SJSA1 (cell line): ENCODE measurements around the gene CPM. TPM values are rescaled to one million over a fixed set of nuclear protein-coding genes. Genes with fewer than 3 reads are reported as not detected.

Source experiments
- DNase-seq, 2 experiments: peaks; one replicate each; pipeline ENCODE4 v3.0.0-alpha.2; 2015 to 2020; ENCODE audit warnings: low spot score in 2 of 2, low read depth in 1 of 2
- H3K27ac ChIP-seq: fragments of 250-450 bp; sonication (Bioruptor Pico); 2 replicates; pipeline ENCODE4 v1.5.1; 2020; ENCODE audit warnings: mild to moderate bottlenecking, moderate library complexity
- H3K27me3 ChIP-seq: fragments of 250-450 bp; sonication (Bioruptor Pico); replicated peaks from 2 replicates; pipeline ENCODE4 v1.5.1; 2020; ENCODE audit warnings: mild to moderate bottlenecking, moderate library complexity
- H3K36me3 ChIP-seq: fragments of 250-450 bp; sonication (Bioruptor Pico); 2 replicates; pipeline ENCODE4 v1.5.1; 2020; ENCODE audit warnings: mild to moderate bottlenecking
- H3K4me1 ChIP-seq: fragments of 250-450 bp; sonication (Bioruptor Pico); replicated peaks from 2 replicates; pipeline ENCODE4 v1.6.1; 2021; ENCODE audit warnings: mild to moderate bottlenecking
- H3K4me3 ChIP-seq: fragments of 250-450 bp; sonication (Bioruptor Pico); 2 replicates; pipeline ENCODE4 v1.5.1; 2020; ENCODE audit warnings: mild to moderate bottlenecking
- H3K9me3 ChIP-seq: fragments of 250-450 bp; sonication (Bioruptor Pico); replicated peaks from 2 replicates; pipeline ENCODE4 v1.5.1; 2020; ENCODE audit warnings: mild to moderate bottlenecking
- total RNA-seq: library from RNA; depleted of rRNA; stranded (reverse); fragments of >200 nt; shearing (Covaris generic); gene quantifications from 2 replicates; pipeline ENCODE4 v1.2.3, GENCODE V29; 2014

Gene CPM
- total RNA-seq, 1 experiment from 2014 or later = 72.6 TPM

DNA sequence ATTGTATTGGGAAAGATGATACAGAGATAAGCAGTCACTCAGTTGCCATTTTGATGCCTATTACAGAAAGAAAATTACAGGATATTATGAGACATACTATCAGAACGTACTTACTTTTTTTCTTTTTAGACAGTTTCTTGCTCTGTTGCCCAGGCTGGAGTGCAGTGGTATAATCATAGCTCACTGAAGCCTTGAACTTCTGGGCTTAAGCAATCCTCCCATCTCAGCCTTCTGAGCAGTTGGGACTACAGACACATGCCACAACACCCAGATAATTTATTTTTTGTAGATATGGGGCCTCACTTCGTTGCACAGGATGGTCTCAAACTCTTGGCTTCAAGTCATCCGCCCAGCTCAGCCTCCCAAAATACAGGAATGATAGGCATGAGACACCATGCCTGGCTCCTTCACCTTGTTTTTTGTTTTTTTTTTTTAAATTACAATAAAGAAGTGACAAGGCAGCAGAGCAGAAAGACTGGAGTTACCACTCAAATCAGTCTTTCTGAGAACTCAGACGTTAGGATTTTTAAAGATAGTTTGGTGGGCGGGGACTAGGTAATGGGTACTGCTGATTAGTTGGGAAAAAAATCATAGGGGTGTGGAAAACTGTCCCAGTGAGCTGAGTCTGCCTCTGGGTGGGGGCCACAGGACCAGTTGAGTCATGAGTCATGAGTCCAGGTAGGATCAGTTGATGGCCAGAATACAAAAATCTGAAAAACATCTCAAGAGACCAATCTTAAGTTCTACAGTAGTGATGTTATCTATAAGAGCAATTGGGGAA lies 11.5 kb upstream of the CPM start:
- H3K4me3 ChIP-seq = no peak overlapping the region
- no peak for DNase-seq
- H3K4me1 ChIP-seq = no peaks in the 10 kb centered on the region
- no peaks in the 10 kb centered on the region for H3K27me3 ChIP-seq
- no peak overlapping the region for H3K27ac ChIP-seq
- H3K36me3 ChIP-seq = no peaks in the 10 kb centered on the region
- H3K9me3 ChIP-seq = no peaks in the 10 kb centered on the region

DNA sequence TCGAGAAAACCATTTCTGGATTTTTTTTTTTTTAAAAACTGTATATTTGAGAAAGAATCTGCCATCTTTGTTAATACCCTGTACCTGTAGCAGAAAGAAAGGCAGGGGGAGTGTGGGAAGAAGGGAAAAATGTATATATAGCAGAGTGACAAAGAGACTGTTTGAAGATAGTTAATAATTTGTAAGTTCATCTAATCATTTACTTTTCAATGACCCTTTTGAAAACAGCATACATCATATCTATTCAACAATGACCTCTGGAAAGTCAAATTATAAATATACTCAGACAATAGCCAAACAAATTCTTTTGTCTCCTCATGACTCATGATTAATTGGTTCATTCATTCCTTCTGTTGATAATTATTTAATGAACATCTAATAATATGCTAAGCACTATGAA lies 10.9 kb upstream of the CPM start:
- no peaks in the 10 kb centered on the region for H3K4me1 ChIP-seq
- H3K9me3 ChIP-seq = no peaks in the 10 kb centered on the region
- H3K27me3 ChIP-seq = no peaks in the 10 kb centered on the region
- no peaks in the 10 kb centered on the region for H3K36me3 ChIP-seq
- H3K27ac ChIP-seq = no peak overlapping the region
- no peak overlapping the region for H3K4me3 ChIP-seq
- no peak for DNase-seq

DNA sequence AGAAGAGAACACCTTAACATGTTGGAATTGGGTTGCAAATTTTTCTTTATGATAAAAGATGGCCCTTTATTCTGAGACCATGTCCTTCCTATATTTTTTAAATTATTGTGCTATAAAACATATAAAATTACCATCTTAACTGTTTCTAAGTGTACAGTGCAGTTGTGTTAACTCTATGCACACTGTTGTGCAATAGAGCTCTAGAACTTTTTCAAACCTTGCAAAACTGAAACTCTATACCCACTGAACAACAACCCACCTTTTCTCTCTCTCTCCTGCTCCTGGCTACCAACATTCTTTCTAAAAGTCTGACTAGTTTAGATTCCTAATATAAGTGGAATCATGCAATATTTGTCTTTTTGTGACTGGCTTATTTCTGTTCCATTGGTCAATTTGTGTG lies 7.8 kb upstream of the CPM start:
- no peaks in the 10 kb centered on the region; the same call in 1 of the 2 replicates for H3K27me3 ChIP-seq
- H3K4me1 ChIP-seq = no peaks in the 10 kb centered on the region
- no peak overlapping the region for H3K27ac ChIP-seq
- no peaks in the 10 kb centered on the region for H3K36me3 ChIP-seq
- H3K9me3 ChIP-seq = no peaks in the 10 kb centered on the region
- DNase-seq = no peak
- no peak overlapping the region for H3K4me3 ChIP-seq

DNA sequence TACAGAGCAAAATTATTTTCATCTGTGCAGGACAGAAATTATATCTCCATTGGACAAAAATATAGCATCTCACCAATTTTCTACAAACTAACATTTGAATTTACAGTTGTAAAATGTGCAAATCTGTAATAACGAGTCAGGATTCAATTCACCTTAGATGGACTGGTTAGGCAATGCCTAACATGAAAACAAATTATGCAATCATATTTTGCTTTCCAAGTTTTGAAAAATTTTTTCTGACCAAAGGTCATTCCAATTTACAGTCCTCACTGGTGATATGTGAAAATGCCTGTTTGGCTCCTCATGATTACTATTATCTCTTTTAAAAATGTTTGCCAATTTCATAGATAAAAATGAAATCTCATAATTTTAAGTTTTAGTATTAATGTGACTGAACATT lies 6.5 kb upstream of the CPM start:
- H3K27ac ChIP-seq = no peak overlapping the region
- H3K4me1 ChIP-seq = no peaks in the 10 kb centered on the region
- H3K27me3 ChIP-seq = no peaks in the 10 kb centered on the region; the same call in 1 of the 2 replicates
- DNase-seq = no peak
- H3K4me3 ChIP-seq = no peak overlapping the region
- H3K36me3 ChIP-seq = no peaks in the 10 kb centered on the region
- H3K9me3 ChIP-seq = no peaks in the 10 kb centered on the region

DNA sequence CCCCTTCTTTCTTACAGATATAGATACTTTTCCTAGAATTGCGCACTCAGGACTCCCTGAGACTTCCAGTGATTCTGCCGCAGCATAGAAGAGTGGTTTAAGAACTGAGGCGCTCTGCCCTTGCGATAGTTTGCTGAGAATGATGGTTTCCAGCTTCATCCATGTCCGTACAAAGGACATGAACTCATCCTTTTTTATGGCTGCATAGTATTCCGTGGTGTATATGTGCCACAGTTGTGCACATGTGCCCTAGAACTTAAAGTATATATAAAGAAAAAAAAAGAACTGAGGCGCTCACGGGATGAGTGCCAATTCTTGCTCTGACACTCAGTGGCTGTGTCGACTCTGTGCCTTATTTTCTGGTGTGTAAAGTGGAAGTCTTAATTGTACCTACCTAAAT lies 1.4 kb upstream of the CPM start:
- no peak overlapping the region for H3K4me3 ChIP-seq
- H3K27ac ChIP-seq = no peak overlapping the region
- peaks cover 3% of the 10 kb centered on the region; the same call in 1 of the 2 replicates for H3K36me3 ChIP-seq
- no peaks in the 10 kb centered on the region for H3K9me3 ChIP-seq
- peaks cover 20% of the 10 kb centered on the region for H3K4me1 ChIP-seq
- no peak for DNase-seq
- H3K27me3 ChIP-seq = no peaks in the 10 kb centered on the region; the same call in 1 of the 2 replicates

DNA sequence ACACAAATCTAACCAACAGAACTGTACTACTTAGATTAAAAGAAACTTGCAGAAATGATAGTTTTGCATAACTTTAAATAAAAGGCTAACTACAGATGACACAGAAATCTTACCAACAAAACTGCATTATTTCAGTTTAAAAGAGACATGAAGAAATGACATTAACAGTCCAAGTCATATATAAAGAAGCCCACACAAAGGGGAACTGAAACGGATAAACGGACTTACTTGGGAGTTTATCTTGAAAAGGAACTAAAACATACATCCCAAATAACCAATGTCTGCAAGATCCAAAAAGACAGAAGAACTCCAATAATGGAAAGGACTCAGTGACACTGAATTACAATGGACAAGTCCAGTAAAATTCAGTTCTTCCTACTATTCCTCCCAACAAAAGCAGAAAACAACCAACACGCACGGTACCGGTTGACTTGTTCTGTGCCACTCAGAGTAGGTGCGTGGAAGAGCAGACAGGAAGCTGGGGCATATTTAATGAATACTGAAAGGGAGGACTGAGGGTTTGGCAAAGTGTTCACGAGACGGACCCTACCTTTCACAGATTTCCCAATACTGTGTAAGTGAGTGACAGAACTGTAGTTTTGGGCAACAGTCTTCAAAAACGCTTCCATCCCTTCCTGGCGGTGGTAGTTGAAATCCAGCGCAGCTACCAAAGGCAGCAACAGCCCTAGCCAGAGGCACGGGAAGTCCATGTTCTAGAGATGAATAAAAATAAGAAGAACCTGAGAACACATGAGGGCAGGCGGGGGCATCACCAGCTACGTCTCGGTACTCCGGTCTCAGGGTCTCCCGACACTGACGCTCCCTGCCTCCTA lies 627 bp downstream of the CPM start:
- H3K4me3 ChIP-seq = peak overlapping the region; percentile 76
- no peak for DNase-seq
- peaks cover 5% of the 10 kb centered on the region; the same call in 1 of the 2 replicates for H3K36me3 ChIP-seq
- no peaks in the 10 kb centered on the region for H3K27me3 ChIP-seq
- H3K27ac ChIP-seq = no peak overlapping the region
- no peaks in the 10 kb centered on the region for H3K9me3 ChIP-seq
- H3K4me1 ChIP-seq = peaks cover 20% of the 10 kb centered on the region

DNA sequence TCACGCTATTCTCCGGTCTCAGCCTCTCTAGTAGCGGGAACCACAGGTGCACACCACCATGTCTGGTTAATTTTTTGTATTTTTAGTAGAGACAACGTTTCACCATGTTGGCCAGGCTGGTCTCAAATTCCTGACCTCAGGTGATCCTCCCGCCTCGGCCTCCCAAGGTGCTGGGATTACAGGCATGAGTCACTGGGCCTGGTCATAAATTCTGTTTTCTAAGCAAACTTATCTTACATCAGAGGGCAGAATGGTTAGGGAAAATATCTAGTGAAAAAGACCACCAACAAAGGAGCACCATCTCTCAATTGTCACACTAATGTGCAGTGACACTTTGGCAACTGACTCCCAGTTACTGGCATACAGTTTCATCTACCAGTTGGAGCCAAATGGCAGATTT lies 2.8 kb downstream of the CPM start:
- peaks cover 5% of the 10 kb centered on the region; the same call in 1 of the 2 replicates for H3K36me3 ChIP-seq
- H3K27ac ChIP-seq = peak overlapping the region; percentile 13; the same call in 1 of the 2 replicates
- DNase-seq = peak in 1 of 2 experiments; percentile 40
- H3K4me3 ChIP-seq = no peak overlapping the region
- peaks cover 20% of the 10 kb centered on the region for H3K4me1 ChIP-seq
- H3K9me3 ChIP-seq = no peaks in the 10 kb centered on the region
- no peaks in the 10 kb centered on the region for H3K27me3 ChIP-seq

DNA sequence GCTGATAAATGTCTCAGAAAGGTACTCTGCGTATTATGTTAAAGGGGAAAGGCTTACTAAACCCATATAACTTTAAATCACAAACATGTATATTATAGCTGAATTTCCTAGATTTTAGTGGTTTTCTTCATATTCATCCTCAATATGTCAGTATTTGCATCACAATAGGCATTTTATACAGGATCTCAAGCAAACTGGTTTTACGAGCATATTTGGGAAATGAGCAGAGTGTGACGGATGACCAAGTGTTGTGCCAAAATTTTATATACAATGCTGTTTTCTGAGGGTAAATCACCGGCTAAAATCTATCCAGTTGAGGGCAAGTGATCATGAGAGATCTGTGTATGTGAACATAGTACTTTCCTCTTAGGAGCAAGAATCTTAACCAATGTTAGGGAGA lies 8.4 kb downstream of the CPM start:
- no peak for DNase-seq
- Histone ChIP-seq H3K4me1 (no peaks in the 10 kb centered on the region), H3K9me3 (no peaks in the 10 kb centered on the region), H3K27ac (no peak overlapping the region), H3K27me3 (no peaks in the 10 kb centered on the region), H3K36me3 (0 out of 2 replicates have a peak, but pooled peaks cover 2% of the 10 kb centered on the region), H3K4me3 (no peak overlapping the region)

DNA sequence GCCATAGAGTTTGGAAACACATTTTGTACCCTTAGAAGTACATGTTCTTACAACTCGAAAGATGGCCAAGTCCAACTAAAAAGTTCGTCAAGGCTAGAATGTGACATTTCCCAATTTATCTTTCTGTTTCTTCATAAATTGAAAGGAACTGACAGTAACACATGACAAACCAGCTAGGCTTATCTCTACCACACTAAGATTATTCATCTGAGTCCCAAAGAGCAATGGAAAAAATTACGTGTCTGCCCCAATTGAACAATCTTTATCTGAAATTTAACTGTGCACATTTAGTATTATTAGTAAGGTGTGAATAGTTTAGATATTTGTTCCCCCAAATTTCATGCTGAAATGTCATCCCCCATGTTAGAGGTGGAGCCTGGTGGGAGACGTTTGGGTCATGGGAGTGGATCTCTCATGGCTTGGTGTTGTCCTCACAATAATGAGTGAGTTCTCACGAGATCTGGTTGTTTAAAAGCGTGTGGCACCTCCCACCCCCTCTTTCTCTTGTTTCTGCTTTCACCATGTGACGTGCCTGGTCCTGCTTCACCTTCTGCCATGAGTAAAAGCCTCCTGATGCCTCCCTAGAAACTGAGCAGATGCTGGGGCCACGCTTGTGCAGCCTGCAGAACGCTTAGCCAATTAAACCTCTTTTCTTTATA lies 13.3 kb downstream of the CPM start:
- no peaks in the 10 kb centered on the region for H3K9me3 ChIP-seq
- H3K27ac ChIP-seq = no peak overlapping the region
- no peak overlapping the region for H3K4me3 ChIP-seq
- no peaks in the 10 kb centered on the region for H3K27me3 ChIP-seq
- H3K36me3 ChIP-seq = no peaks in the 10 kb centered on the region
- no peak for DNase-seq
- peaks cover 10% of the 10 kb centered on the region for H3K4me1 ChIP-seq

DNA sequence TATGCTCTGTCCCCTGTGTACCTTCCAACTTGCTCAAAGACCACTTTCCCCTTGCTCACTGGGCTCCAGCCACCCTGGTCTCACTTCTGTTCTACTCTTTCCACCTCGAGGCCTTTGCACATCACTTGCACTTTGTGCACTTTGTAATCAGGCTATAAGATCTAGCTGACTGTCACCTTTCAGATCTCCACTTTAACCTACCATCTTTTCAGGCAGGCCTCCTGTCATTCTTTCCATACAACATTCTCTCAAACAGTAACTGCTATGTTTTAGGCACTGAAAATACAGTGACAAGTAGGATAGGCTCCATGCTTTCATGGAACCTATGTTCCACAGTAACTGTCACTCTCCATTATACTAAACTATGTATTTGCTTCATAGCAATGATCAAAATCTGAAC lies 14.0 kb downstream of the CPM start:
- Histone ChIP-seq H3K36me3 (no peaks in the 10 kb centered on the region), H3K27ac (no peak overlapping the region), H3K27me3 (no peaks in the 10 kb centered on the region), H3K4me1 (peaks cover 14% of the 10 kb centered on the region), H3K4me3 (no peak overlapping the region), H3K9me3 (no peaks in the 10 kb centered on the region)
- no peak for DNase-seq

DNA sequence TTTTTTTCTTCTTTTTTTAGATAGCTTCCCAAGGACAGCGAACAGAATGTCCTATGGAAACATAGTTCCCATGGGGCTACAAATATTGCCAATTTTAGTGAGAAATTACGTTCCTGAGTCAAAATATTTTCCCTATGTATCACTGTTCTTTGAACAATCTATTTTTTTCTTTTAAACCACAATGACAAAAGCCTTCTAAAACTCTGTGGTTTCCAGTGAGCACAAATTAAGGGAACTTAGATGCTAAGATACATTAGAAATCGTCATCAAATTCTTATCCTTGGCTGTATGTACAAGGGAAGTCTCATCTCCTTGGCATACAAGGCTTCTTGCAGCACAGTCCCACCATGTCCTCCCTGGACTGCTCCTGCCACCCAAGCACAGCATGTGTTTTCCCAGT lies 17.9 kb downstream of the CPM start:
- H3K27me3 ChIP-seq = no peaks in the 10 kb centered on the region
- peak in 1 of 2 experiments; percentile 74 for DNase-seq
- peaks cover 14% of the 10 kb centered on the region for H3K4me1 ChIP-seq
- H3K36me3 ChIP-seq = no peaks in the 10 kb centered on the region
- peak overlapping the region; percentile 87 for H3K27ac ChIP-seq
- no peak overlapping the region for H3K4me3 ChIP-seq
- no peaks in the 10 kb centered on the region for H3K9me3 ChIP-seq

DNA sequence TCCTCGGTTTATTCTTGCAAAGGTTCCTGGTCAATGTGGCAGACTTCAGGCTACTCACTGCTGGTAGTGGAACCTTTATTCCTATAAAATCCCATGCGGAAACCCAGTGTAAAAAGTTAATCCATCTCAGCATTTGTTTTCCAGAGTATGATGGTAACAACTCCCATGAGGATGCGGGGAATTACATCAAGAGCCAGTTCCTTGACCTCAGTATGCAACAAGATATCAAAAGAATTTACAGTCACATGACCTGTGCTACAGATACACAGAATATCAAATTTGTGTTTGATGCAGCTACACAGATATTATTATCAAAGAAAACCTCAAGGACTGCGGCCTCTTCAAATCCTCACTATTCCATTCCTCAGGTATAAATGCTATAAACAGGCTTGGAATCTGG lies 19.3 kb downstream of the CPM start:
- peaks cover 21% of the 10 kb centered on the region for H3K4me1 ChIP-seq
- no peak overlapping the region for H3K4me3 ChIP-seq
- DNase-seq = no peak
- no peaks in the 10 kb centered on the region for H3K27me3 ChIP-seq
- H3K36me3 ChIP-seq = no peaks in the 10 kb centered on the region
- no peaks in the 10 kb centered on the region for H3K9me3 ChIP-seq
- no peak overlapping the region for H3K27ac ChIP-seq

DNA sequence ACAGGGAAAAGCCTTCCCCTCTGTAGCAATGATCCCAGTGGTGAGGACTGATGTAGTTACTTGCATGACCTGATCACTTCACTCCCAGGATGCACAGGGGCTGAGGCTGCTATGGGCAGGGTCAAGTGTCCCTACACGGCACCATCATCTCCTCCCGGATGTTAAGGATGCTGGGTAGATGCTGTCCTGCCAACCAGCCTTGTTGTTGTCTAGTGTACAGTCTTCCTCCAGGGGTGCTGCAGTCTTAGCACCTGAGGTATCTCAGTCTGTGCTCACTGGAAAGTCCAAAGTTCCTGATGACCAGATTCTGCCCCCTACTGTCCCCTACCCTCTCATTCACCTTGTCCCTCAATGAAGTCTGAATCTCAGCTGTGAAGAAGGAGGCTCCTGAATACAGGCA lies 20.1 kb downstream of the CPM start:
- no peaks in the 10 kb centered on the region for H3K36me3 ChIP-seq
- H3K4me1 ChIP-seq = peaks cover 23% of the 10 kb centered on the region
- H3K27me3 ChIP-seq = no peaks in the 10 kb centered on the region
- H3K27ac ChIP-seq = no peak overlapping the region
- no peak overlapping the region for H3K4me3 ChIP-seq
- H3K9me3 ChIP-seq = no peaks in the 10 kb centered on the region
- DNase-seq = no peak
